A549 (cell line): ENCODE data around the gene RRBP1.

ENCODE experiments used
- CEBPB ChIP-seq, 2 experiments: fragments of >200 bp in 1 of 2; sonication (Bioruptor Twin) in 1 of 2; formaldehyde crosslinking in 1 of 2; IDR thresholded peaks; 2 replicates each; pipeline ENCODE4 v1.6.1; 2012 to 2016
- MAX ChIP-seq: IDR thresholded peaks from 2 replicates; pipeline ENCODE4 v1.6.1; 2012
- POLR2A ChIP-seq: IDR thresholded peaks from 2 replicates; pipeline ENCODE4 v1.6.1; 2012; ENCODE audit warnings: mild to moderate bottlenecking, low read length
- RAD21 ChIP-seq, 2 experiments: fragments of >200 bp in 1 of 2; sonication (Bioruptor Twin) in 1 of 2; formaldehyde crosslinking in 1 of 2; IDR thresholded peaks in 1 of 2; conservative IDR thresholded peaks in 1 of 2; 2 replicates in 1 of 2; 3 replicates in 1 of 2; pipeline ENCODE4 v1.6.1; 2012 to 2018; ENCODE audit warnings: inconsistent platforms in 1 of 2
- RNF2 ChIP-seq: fragments of 200-600 bp; sonication (generic); IDR thresholded peaks from 2 replicates; pipeline ENCODE4 v1.6.1; 2016; ENCODE audit warnings: low read depth, mild to moderate bottlenecking, antibody characterized with exemption, moderate library complexity, borderline replicate concordance
- TF ChIP-seq, protein P1 (sequence below): fragments of >200 bp; sonication (Bioruptor Twin); formaldehyde crosslinking; IDR thresholded peaks from 3 replicates; pipeline ENCODE4 v1.5.1; 2016

GRCh38 chr20:17598013-17598550 lies 84.0 kb downstream of the RRBP1 start:
- TF ChIP-seq, protein P1, sequence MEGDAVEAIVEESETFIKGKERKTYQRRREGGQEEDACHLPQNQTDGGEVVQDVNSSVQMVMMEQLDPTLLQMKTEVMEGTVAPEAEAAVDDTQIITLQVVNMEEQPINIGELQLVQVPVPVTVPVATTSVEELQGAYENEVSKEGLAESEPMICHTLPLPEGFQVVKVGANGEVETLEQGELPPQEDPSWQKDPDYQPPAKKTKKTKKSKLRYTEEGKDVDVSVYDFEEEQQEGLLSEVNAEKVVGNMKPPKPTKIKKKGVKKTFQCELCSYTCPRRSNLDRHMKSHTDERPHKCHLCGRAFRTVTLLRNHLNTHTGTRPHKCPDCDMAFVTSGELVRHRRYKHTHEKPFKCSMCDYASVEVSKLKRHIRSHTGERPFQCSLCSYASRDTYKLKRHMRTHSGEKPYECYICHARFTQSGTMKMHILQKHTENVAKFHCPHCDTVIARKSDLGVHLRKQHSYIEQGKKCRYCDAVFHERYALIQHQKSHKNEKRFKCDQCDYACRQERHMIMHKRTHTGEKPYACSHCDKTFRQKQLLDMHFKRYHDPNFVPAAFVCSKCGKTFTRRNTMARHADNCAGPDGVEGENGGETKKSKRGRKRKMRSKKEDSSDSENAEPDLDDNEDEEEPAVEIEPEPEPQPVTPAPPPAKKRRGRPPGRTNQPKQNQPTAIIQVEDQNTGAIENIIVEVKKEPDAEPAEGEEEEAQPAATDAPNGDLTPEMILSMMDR, result no peak
- TF ChIP-seq POLR2A (no peak), MAX (no peak), RAD21 (conservative IDR thresholded peaks at IDR 0.05 in 1 of 2, IDR thresholded peaks at IDR 0.05 in 1 of 2) (no peak), RNF2 (no peak), CEBPB (IDR thresholded peaks at IDR 0.05) (no peak)
